ENCODE measurements around the gene TRAF2.

TRAF2 gene

DNA sequence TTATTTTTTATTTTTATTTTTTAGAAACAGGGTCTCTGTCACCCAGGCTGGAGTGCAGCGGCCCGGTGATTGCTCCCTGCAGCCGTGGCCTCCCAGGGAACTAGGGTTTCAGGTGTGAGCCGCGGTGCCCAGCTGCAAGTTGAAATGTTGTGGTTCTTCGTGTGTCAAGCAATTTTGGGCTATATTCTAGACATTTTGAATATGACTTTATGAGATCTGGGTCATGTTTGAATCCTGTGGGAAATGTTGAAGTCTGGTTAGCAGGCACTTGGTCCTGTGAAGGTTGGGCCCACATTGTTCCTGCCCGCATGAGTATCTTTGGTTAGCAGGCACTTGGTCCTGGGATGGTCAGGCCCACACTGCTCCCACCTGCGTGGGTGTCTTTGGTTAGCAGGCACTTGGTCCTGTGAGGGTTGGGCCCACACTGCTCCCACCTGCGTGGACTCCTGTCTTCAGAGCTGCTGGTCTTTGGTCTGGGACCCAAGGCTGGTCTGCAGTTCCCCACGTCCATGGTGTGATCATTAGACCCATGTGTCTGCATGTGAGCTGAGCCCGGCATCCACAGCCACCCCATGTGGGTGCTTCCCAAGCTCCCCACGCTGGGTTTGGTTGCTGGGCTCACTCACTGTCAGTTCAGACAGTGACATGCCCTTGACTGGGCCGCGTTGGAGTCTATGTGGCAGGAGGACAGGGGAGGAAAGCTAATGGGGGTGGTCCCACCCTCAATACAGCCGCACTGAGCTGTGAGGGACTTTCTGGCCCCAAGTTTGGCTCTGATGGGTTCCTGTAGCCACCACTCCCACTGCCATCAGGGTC, 51.1 kb downstream of the TRAF2 start:
- TF ChIP-seq, protein P1, sequence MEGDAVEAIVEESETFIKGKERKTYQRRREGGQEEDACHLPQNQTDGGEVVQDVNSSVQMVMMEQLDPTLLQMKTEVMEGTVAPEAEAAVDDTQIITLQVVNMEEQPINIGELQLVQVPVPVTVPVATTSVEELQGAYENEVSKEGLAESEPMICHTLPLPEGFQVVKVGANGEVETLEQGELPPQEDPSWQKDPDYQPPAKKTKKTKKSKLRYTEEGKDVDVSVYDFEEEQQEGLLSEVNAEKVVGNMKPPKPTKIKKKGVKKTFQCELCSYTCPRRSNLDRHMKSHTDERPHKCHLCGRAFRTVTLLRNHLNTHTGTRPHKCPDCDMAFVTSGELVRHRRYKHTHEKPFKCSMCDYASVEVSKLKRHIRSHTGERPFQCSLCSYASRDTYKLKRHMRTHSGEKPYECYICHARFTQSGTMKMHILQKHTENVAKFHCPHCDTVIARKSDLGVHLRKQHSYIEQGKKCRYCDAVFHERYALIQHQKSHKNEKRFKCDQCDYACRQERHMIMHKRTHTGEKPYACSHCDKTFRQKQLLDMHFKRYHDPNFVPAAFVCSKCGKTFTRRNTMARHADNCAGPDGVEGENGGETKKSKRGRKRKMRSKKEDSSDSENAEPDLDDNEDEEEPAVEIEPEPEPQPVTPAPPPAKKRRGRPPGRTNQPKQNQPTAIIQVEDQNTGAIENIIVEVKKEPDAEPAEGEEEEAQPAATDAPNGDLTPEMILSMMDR (conservative IDR thresholded peaks at IDR 0.05; ENCODE audit: control insufficient read depth, insufficient read depth, low read depth, low read length) = no peak
- DNase-seq (ENCODE audit: low read depth) = no peak
- H3K4me3 ChIP-seq (ENCODE audit: control insufficient read depth, low read depth, low read length) = no peak overlapping the region

DNA sequence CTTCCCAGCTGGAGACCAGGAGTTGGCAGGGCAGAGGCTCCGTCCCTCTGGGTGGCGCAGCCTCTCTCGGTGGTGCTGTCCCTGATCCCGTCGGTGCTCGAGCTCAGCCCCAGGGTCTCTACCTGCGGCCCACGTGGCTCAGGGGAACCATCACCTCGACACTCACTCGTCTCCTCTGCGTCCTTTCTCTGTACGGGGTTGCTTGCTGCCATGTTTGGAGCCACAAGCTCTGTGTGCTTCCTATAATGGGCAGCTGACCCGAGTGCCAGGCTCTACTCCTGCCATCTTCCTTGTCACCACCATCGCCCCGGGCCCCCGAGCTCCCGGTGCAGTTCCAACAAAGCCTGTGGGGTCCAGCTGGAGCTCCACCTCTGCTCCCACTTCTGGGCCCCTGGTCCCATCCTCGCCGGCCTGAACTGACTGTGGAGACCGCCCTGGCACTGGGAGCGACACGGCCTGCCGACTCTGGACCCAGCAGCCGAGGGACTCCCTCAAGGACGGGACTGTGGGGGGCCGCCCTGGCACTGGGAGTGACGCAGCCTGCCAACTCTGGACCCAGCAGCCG, 53.2 kb downstream of the TRAF2 start:
- TF ChIP-seq, protein P1 (conservative IDR thresholded peaks at IDR 0.05; ENCODE audit: control insufficient read depth, insufficient read depth, low read depth, low read length) = no peak
- H3K4me3 ChIP-seq (ENCODE audit: control insufficient read depth, low read depth, low read length) = no peak overlapping the region
- no peak for DNase-seq (ENCODE audit: low read depth)

DNA sequence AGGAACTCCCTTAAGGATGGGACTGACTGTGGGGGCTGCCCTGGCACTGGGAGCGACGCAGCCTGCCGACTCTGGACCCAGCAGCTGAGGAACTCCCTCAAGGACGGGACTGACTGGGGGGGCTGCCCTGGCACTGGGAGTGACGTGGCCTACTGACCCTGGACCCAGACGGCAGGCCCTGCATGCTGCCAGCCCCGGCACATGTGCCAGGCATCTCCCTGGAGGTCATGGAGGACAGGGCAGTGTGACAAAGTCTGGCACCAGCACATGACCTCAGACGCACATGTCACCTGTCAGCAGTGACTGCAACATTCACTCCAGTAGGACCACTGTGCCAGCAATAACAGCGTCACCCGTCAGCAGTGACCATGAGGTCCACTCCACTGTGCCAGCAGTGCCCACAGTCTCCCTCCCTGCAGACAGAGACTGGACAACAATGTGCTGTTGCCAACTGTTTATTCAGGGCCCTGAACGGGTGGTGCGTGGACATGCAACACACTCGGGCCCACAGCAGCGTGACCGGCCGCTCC, 53.7 kb downstream of the TRAF2 start:
- TF ChIP-seq, protein P1 (conservative IDR thresholded peaks at IDR 0.05; ENCODE audit: control insufficient read depth, insufficient read depth, low read depth, low read length) = no peak
- DNase-seq (ENCODE audit: low read depth) = no peak

DNA sequence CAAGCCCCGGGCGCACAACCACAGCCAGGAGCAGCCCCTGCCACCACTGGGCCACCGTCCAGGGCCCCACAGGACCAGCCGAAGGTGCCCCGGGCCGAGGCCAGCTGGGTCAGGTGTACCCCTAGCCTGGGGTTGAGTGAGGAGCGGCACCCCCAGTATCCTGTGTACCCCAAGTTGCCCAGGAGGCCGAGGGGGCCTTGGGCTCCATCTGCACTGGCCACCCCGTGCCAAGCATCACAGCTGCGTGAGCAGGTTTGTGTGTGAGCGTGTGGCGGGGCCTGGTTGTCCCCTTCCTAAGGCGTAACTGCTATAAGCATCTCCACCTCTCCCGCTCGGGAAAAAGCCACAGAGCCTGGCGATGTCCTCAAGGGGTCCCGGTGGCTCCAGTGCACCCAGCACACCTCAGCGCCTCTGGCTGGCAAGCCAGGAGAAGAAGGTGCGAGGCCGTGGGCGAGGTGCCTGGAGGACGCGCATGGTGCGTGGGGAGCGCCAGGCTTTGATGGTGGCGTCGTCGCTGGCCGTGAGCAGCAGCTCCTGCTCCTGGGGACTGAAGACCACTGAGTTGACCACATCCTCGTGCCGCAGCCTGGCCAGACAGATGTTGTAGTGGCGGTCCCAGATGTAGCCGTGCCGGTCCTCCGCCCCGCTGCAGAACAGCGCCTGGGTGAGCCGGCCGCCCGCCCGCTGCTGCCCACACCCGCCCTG, 54.4 kb downstream of the TRAF2 start:
- TF ChIP-seq, protein P1 (conservative IDR thresholded peaks at IDR 0.05; ENCODE audit: control insufficient read depth, insufficient read depth, low read depth, low read length) = no peak
- no peak overlapping the region for H3K4me3 ChIP-seq (ENCODE audit: control insufficient read depth, low read depth, low read length)
- DNase-seq (ENCODE audit: low read depth) = no peak

More for the DNA sequence above, 53.7 kb downstream of the TRAF2 start:
- no peak overlapping the region for H3K4me3 ChIP-seq (ENCODE audit: control insufficient read depth, low read depth, low read length)

DNA sequence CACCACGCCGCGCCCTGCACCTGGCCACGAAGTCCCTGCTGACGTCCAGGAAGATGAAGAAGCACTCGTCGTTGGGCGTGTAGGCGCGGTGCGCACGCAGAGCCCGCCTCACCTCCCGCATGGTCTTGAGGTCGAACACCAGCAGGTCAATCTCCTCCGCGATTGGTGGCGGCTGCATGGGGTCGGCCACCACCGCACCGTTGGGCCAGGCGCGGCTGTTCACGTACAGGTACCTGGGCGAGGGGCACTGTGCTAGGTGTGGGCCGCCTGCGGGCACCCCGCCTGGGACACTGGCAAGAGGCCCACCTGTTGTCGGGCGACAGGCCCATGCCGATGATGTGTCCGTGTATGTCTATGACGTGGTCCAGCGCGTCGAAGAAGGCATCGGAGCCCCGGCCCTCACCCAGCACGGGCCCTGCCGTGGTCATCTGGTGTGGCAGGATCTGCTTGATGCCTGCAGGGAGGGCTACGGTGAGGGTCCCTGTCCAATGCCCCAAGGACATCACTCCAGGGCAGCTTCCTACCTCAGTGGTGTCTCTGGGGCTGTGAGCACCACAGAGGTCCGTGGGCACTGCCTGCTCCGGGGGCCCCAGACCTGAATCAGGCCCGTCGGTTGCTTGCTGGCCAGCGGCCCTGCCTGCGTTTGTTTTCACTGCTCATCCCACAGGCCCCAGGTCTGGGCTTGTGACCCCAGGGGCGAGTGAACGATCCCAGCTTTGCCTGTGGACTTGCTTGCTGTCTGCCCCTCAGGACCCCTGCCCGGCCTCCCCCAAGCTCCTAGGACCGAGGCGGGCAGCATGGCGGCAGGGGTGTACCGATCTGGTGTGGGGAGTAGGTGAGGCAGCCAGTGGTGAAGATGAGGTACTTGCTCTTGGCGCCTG, 55.2 kb downstream of the TRAF2 start:
- no peak for DNase-seq (ENCODE audit: low read depth)
- TF ChIP-seq, protein P1 (conservative IDR thresholded peaks at IDR 0.05; ENCODE audit: control insufficient read depth, insufficient read depth, low read depth, low read length) = no peak
- no peak overlapping the region for H3K4me3 ChIP-seq (ENCODE audit: control insufficient read depth, low read depth, low read length)

All from fibroblast of mammary gland (primary cell).